ENCODE data around the gene FIGNL2.
"Not testable (repeated sequence)": the region's sequence is repeated elsewhere in the genome, so short reads cannot be mapped to it uniquely, and the experiment has no call there.

FIGNL2 gene

DNA sequence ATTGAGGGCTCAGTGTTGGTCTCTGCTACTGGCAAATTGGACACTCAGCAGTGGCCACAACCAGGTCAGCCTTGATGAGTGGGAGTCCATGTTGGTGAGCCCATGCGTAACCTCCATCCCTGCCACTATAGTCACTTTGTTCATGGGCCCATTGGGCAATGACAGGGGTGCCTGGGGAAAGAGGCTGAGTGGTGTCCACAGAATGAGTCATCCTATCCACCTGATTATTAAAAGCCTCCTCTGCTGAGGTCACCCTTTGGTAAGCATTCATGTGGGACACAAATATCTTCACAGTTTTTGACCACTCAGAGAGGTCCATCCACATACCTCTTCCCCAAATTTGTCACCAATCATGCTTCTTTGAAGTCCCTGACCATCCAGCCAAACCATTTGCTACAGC lies 50.0 kb downstream of the FIGNL2 start:
- Histone ChIP-seq H3K4me3 (ENCODE audit: severe bottlenecking) (no peak overlapping the region), H3K27me3 (ENCODE audit: insufficient read depth, poor library complexity, severe bottlenecking) (no peaks in the 10 kb centered on the region), H3K9me3 (ENCODE audit: severe bottlenecking) (no peaks in the 10 kb centered on the region), H3K4me1 (ENCODE audit: insufficient read depth, poor library complexity, severe bottlenecking) (peaks cover 7% of the 10 kb centered on the region), H3K27ac (ENCODE audit: poor library complexity, severe bottlenecking) (no peak overlapping the region), H3K36me3 (ENCODE audit: low read depth) (no peaks in the 10 kb centered on the region)
- DNase-seq (ENCODE audit: low spot score) (no peak), ATAC-seq (ENCODE audit: low read depth) (no peak)
- TF ChIP-seq, protein P1, sequence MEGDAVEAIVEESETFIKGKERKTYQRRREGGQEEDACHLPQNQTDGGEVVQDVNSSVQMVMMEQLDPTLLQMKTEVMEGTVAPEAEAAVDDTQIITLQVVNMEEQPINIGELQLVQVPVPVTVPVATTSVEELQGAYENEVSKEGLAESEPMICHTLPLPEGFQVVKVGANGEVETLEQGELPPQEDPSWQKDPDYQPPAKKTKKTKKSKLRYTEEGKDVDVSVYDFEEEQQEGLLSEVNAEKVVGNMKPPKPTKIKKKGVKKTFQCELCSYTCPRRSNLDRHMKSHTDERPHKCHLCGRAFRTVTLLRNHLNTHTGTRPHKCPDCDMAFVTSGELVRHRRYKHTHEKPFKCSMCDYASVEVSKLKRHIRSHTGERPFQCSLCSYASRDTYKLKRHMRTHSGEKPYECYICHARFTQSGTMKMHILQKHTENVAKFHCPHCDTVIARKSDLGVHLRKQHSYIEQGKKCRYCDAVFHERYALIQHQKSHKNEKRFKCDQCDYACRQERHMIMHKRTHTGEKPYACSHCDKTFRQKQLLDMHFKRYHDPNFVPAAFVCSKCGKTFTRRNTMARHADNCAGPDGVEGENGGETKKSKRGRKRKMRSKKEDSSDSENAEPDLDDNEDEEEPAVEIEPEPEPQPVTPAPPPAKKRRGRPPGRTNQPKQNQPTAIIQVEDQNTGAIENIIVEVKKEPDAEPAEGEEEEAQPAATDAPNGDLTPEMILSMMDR (IDR thresholded peaks at IDR 0.05; ENCODE audit: poor library complexity, severe bottlenecking): no peak

DNA sequence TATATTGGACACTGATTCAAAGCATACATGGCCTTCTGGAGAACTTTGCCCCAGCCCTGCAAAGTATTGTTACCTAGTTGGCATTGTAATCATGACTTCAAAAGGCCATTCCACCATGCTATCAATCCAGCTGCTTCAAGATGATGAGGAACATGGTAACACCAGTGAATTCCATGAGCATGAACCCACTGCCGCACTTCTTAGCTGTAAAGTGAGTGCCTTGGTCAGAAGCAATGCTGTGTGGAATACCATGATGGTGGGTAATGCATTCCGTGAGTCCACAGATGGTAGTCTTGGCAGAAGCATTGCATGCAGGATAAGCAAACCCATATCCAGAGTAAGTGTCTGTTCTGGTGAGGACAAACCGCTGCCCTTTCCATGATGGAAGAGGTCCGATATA lies 50.5 kb downstream of the FIGNL2 start:
- H3K27me3 ChIP-seq (ENCODE audit: insufficient read depth, poor library complexity, severe bottlenecking); H3K4me3 ChIP-seq (ENCODE audit: severe bottlenecking); H3K27ac ChIP-seq (ENCODE audit: poor library complexity, severe bottlenecking); H3K36me3 ChIP-seq (ENCODE audit: low read depth); ATAC-seq (ENCODE audit: low read depth); DNase-seq (ENCODE audit: low spot score); H3K9me3 ChIP-seq (ENCODE audit: severe bottlenecking); H3K4me1 ChIP-seq (ENCODE audit: insufficient read depth, poor library complexity, severe bottlenecking): not testable (repeated sequence)

DNA sequence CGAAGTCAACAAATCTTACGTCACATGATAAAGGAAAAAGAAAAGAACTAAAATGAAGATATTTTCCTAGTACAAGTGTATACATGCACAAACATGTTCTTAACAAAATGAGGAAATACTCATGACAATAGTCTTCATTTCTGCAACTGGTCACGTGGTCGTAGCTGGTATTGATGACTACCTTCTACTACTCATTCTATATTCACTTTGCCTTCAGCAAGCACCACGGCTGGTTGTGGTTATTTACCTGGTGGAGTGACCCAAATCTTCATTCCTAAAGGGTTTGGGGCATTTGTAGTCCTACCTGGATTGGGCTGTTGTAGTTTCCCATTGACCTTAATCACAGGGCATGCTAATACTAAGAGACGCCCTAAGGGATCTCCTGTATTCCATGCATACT lies 51.2 kb downstream of the FIGNL2 start:
- no peak overlapping the region for H3K4me3 ChIP-seq (ENCODE audit: severe bottlenecking)
- H3K36me3 ChIP-seq (ENCODE audit: low read depth): no peaks in the 10 kb centered on the region
- TF ChIP-seq, protein P1 (IDR thresholded peaks at IDR 0.05; ENCODE audit: poor library complexity, severe bottlenecking): no peak
- H3K4me1 ChIP-seq (ENCODE audit: insufficient read depth, poor library complexity, severe bottlenecking): peaks cover 7% of the 10 kb centered on the region
- no peaks in the 10 kb centered on the region for H3K27me3 ChIP-seq (ENCODE audit: insufficient read depth, poor library complexity, severe bottlenecking)
- ATAC-seq (ENCODE audit: low read depth): peak; percentile 56; the same call in 1 of the 3 replicates
- no peaks in the 10 kb centered on the region for H3K9me3 ChIP-seq (ENCODE audit: severe bottlenecking)
- no peak overlapping the region for H3K27ac ChIP-seq (ENCODE audit: poor library complexity, severe bottlenecking)
- DNase-seq (ENCODE audit: low spot score): no peak

DNA sequence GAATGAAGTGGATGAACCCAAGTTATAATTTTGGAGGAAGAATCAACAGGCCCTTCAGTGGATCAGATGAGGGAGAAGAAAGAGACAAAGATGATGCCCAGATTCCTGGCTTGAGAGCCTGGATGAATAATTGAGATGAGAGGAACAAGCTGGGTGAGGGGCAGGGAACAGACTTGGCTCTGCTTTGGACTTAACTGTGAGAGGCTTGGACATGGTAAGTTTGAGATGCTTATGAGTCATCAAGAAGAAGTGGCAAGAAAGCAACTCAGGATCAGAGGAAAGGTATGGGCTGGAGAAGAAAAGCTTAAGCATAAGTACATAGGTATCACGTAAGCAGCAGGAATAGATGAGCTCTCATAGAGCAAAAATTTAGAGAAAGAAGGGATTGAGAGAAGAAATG lies 55.3 kb downstream of the FIGNL2 start:
- TF ChIP-seq, protein P1 (IDR thresholded peaks at IDR 0.05; ENCODE audit: poor library complexity, severe bottlenecking): no peak
- Histone ChIP-seq H3K9me3 (ENCODE audit: severe bottlenecking) (no peaks in the 10 kb centered on the region), H3K27me3 (ENCODE audit: insufficient read depth, poor library complexity, severe bottlenecking) (no peaks in the 10 kb centered on the region), H3K4me3 (ENCODE audit: severe bottlenecking) (no peak overlapping the region), H3K27ac (ENCODE audit: poor library complexity, severe bottlenecking) (no peak overlapping the region), H3K36me3 (ENCODE audit: low read depth) (no peaks in the 10 kb centered on the region; the same call in 1 of the 2 replicates), H3K4me1 (ENCODE audit: insufficient read depth, poor library complexity, severe bottlenecking) (peaks cover 7% of the 10 kb centered on the region)
- ATAC-seq (ENCODE audit: low read depth) (peak; percentile 35; the same call in 2 of the 3 replicates), DNase-seq (ENCODE audit: low spot score) (no peak)

DNA sequence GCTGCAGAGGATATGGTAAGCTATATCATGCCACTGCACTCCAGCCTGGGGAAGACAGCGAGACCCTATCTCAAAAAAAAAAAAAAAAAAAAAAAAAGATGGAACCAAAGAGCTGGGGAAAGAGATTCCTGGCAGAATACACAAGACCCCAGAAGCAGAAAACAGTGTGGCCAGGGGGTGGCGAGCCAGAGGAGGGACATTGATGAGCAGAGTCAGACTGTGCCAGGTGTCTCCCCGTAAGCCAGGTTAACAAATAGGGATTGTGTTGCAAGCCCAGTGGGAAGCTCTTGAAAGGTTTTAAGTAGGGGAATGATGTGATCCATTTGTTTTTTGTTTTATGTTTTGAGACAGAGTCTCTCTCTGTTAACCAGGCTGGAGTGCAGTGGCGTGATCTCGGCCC lies 56.1 kb downstream of the FIGNL2 start:
- ATAC-seq (ENCODE audit: low read depth) (no peak), DNase-seq (ENCODE audit: low spot score) (no peak)
- no peaks in the 10 kb centered on the region for H3K27me3 ChIP-seq (ENCODE audit: insufficient read depth, poor library complexity, severe bottlenecking)
- TF ChIP-seq, protein P1 (IDR thresholded peaks at IDR 0.05; ENCODE audit: poor library complexity, severe bottlenecking): no peak
- peaks cover 5% of the 10 kb centered on the region for H3K4me1 ChIP-seq (ENCODE audit: insufficient read depth, poor library complexity, severe bottlenecking)
- H3K27ac ChIP-seq (ENCODE audit: poor library complexity, severe bottlenecking): no peak overlapping the region
- no peaks in the 10 kb centered on the region for H3K9me3 ChIP-seq (ENCODE audit: severe bottlenecking)
- H3K4me3 ChIP-seq (ENCODE audit: severe bottlenecking): no peak overlapping the region
- no peaks in the 10 kb centered on the region; the same call in 1 of the 2 replicates for H3K36me3 ChIP-seq (ENCODE audit: low read depth)

Data from RWPE2 (cell line).